Mucosa of gallbladder (tissue), 1 donor: ENCODE results near the gene LDLRAD4. TPM values are rescaled to one million over a fixed set of nuclear protein-coding genes. Genes with fewer than 3 reads are reported as not detected.
"Not testable (repeated sequence)": the region's sequence is repeated elsewhere in the genome, so short reads cannot be mapped to it uniquely, and the experiment has no call there.

Experiments
- DNase-seq: peaks from one replicate; pipeline ENCODE4 v3.0.0-alpha.2; 2020; ENCODE audit warnings: low spot score
- total RNA-seq: library from RNA; stranded (reverse); gene quantifications from one replicate; pipeline ENCODE4 v1.2.1, GENCODE V29; 2021
- donor health status: DM: no; HTN: no; CAD: no.

Gene LDLRAD4
- total RNA-seq, 1 donor from 2014 or later, result 51.0 TPM

GRCh38 chr18:13462686-13463085 lies 244.1 kb downstream of the LDLRAD4 start:
- DNase-seq, result no peak

- DNase-seq, result no peak
These were observed 245.1 kb downstream of the LDLRAD4 start for GRCh38 chr18:13463526-13464210.

- no peak for DNase-seq
These were observed 246.0 kb downstream of the LDLRAD4 start for GRCh38 chr18:13464432-13465123.

DNA sequence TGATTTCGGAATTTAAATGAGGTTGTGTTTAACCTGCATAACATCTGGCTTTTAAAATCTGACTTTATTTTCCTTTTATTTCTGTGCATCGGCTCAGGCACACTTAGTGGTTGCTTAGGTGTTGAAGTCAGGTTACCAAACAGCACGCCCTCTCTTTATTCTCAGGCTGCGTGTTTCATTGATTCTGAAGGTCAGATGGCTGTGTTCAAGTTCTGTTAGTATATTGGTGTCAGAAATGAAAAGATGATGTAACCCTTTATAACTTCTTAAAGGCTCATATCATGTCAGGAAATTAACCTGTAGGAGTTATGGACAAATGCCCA lies 246.5 kb downstream of the LDLRAD4 start:
- no peak for DNase-seq

- no peak for DNase-seq
These were observed 246.9 kb downstream of the LDLRAD4 start for GRCh38 chr18:13465476-13465875.

DNA sequence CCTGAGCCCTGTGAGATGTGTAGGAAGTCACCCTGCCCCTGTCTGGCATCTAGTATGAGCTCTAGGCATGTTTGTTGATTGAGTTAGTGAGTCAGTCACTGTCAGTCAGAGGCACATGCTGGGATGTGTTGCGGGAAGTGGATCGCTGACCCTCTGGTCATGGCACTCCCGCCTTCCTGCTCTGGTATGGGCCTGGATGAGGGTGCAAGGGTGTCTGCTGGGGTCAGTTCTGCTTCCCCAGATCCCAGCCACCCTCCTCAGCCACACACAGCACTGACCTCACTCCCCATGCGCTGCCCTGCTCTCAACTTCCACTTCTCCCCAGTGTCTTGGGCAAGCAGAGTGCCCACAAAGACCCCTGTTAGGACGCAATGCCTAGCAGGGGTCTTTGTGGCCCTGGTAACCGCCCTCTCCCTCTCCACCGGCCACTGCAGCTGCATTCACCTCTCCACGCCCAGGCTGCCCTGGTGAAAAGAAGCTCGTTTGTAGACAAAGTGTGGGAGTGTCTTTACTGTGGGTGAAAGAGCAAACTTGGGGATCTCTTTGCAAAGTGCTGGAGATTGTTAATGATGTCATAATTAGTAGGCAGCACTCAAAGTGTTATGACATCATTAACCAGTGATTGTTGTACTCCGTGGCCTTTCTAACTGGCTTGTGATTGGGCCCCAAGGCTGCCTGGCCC lies 252.1 kb downstream of the LDLRAD4 start:
- DNase-seq, result no peak

DNA sequence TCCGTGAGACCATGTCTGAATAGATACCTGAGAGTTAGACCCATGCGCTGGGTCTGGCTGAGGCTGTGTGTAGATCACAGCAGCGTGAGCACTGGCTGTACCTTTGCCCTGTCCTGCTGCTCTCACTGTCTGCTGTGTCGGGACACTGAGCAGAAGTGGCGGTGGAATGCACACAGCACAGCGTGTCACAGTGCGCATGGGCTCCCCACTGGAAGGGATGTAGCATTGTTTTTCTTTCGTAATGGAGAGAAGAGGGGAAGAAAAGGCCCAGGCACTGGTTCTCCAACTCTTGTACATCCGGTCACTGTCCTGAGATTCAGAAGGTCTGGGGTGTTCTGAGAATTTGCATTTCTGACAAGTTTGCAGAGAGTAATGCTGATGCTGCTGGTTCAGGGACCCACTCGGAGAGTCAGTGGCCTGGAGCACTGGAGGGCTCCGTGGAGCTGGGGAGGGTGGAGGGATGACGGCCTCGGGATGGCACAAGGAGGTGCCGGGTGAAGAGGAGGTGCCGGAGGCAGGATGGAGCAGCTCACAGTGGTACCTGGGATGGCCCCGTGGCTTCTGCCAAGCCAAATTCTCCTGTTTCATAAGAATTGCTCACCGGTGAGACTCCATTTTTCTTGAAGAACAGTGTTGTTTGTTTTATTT lies 252.8 kb downstream of the LDLRAD4 start:
- no peak for DNase-seq

GRCh38 chr18:13471971-13472628 lies 253.5 kb downstream of the LDLRAD4 start:
- no peak for DNase-seq

- DNase-seq, result no peak
These were observed 255.2 kb downstream of the LDLRAD4 start for GRCh38 chr18:13473751-13474150.

- DNase-seq, result no peak
These were observed 255.8 kb downstream of the LDLRAD4 start for GRCh38 chr18:13474336-13474735.

DNA sequence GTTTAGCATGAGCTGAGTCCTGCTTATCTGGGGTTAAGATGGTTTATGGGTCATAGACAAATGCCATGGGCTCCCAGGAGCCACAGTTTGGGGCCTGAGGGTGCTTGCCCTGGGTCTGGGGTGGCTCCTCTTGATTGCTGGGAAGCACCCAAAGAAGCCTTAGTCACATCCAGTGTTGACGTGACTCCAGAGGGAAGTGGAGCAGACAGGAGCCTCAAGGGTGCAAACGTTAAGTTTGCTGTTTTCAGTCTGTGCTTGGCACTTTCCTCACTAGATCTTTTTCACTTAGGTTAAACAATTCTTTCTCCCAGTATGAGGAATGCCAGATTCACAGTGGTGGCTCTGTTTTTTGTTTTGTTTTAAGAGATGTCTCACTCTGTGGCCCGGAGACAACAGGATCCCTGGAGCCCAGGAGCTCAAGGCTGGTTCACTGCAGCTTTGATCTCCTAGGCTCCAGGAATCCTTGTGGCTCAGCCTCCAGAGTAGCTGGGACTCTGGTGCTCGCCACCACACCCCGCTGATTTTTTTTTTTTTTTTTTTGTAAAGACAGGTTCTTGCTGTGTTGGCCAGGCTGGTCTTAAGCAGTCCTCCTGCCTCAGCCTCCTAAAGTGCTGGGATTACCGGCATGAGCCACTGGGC lies 256.5 kb downstream of the LDLRAD4 start:
- DNase-seq, result no peak

- not testable (repeated sequence) for DNase-seq
These were observed 257.8 kb downstream of the LDLRAD4 start for GRCh38 chr18:13476312-13476711.

GRCh38 chr18:13477147-13477683 lies 258.7 kb downstream of the LDLRAD4 start:
- no peak for DNase-seq

DNA sequence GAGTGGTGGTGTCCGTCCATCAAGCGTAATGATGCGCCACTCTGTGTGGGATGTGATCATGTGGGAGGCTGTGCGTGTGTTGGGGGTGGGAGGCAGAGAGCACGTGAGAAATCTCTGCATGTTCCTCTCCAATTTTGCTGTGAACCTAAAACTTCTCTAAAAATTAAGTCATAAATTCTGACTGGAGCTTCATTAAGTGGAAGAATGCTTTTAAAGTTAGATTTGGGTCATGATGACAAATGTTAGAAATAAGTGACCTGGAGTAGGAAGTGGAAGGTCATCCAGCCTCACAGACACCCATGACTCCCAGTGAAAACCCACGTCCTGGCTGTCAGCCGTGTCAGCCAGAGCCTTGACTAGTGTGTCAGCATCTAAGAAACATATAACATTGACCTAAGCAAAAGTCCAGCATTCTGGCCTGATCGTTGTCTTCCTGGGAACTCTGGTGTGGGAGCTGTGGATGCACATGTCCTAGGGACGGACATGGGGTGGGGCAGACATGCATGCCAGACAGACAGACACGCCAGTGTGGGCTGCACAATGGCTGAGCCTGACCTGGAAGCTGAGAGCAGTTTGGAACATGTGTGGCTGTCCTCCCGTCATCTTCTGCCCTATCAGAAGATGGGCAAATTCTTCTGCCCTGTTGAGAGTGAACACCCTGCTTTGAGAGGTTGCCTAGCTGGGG lies 262.2 kb downstream of the LDLRAD4 start:
- DNase-seq, result no peak

DNA sequence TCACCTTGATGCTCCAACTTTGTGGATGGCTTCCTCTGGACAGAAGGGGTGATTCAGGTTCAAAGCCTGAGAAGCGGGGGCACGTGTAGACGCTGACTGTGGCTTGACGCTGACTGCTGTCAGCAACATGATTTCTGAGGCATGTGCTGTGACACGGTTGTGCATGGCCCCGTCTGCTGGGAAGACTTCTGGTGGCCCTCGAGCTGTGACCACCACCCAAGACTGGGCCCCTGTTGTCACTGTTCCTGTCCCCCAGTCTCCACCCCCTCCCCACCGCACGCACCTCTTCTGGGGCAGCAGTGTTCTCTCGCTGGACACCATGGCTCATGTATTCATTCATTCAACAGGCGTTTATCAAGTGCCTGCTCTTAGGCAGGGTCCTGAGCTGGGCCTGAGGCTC lies 262.8 kb downstream of the LDLRAD4 start:
- no peak for DNase-seq

- no peak for DNase-seq
These were observed 263.5 kb downstream of the LDLRAD4 start for GRCh38 chr18:13481820-13482617.

DNA sequence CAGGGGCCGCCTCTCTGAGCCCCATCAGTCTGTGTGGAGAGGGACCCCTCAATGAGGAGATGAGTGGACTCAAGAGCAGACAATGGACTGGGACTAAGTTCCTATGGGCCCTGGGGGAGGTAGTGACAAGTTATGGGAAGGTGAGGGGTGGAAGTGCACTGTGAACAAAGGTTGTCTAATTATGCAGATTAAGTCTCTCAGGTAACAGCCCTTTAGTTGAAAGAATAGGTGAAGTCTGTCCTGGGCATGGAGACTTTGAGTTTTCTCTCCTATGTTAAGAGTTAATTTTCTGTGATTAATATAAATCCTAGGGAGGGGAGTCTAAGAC lies 264.0 kb downstream of the LDLRAD4 start:
- no peak for DNase-seq

DNA sequence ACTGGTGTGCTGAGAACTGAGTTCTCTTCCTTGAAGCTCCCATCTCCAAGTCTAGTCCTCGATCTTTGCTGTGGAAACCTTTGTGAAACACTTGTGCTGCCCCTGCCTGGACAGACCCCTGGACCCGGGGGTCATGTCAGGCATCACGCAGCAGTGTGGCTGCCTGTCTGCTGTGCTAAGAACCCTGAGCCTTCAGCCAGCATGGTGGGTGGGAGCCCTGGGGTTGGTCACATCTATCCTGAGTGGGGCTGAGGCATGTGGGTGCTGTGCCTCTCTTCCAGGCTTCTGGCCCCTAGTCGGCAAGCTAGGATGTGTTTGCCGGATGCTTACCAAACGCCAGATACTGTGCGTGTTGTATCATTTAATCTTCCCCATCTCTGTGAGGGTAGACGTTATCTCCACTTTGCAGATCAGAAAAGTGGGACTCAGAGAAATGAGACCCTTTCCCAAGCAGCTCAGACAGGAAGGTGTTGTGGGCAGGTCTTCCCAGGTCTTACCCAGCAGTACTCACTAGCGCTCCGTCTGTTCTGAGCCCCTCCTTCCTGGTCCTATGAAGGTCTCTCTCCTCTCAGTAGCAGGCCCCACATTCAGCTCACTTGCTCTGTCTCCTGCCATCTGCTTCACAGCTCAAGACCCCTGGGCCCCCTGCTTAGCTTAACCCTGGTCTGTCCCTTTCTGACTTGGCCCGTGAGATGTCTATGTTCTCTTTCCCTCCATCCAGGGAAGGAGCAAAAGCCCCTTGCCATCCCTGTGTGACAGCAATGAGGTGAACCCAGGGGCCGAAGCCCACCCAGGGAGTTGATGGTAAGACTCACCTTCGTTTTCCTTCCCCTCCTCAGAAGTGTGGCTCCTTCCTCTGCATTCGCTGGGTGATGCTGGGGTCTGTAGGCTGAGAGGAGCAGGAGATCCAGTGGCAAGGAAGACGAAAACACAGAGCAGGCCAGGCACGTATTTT lies 265.0 kb downstream of the LDLRAD4 start:
- DNase-seq, result no peak

- no peak for DNase-seq
These were observed 266.6 kb downstream of the LDLRAD4 start for GRCh38 chr18:13485182-13485581.
